ENCODE results near the gene FKBP5.

DNA sequence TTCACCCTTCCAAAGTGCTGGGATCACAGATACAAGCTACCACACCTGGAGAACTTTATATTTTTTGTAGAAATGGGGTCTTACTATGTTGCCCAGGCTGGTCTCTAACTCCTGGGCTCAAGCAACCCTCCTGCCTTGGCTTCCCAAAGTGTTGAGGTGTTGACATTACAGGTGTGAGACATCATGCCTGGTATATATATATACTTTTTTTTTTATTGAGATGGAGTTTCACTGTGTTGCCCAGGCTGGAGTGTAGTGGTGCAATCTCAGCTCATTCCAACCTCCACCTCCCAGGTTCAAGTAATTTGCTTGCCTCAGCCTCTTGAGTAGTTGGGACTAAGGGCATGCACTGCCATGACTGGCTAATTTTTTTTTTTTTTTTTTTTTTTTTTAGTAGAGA, 5.4 kb downstream of the FKBP5 start:
- TF ChIP-seq, protein P1, sequence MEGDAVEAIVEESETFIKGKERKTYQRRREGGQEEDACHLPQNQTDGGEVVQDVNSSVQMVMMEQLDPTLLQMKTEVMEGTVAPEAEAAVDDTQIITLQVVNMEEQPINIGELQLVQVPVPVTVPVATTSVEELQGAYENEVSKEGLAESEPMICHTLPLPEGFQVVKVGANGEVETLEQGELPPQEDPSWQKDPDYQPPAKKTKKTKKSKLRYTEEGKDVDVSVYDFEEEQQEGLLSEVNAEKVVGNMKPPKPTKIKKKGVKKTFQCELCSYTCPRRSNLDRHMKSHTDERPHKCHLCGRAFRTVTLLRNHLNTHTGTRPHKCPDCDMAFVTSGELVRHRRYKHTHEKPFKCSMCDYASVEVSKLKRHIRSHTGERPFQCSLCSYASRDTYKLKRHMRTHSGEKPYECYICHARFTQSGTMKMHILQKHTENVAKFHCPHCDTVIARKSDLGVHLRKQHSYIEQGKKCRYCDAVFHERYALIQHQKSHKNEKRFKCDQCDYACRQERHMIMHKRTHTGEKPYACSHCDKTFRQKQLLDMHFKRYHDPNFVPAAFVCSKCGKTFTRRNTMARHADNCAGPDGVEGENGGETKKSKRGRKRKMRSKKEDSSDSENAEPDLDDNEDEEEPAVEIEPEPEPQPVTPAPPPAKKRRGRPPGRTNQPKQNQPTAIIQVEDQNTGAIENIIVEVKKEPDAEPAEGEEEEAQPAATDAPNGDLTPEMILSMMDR (IDR thresholded peaks at IDR 0.05 in 2 of 3, conservative IDR thresholded peaks at IDR 0.05 in 1 of 3; ENCODE audit: control insufficient read depth in 2 of 3, extremely low read depth in 1 of 3, insufficient read depth in 1 of 3, low read depth in 3 of 3, low read length in 3 of 3): no peak
- TF ChIP-seq POLR2AphosphoS5 (IDR thresholded peaks at IDR 0.05; ENCODE audit: low read length): no peak
- TF ChIP-seq, protein P2, sequence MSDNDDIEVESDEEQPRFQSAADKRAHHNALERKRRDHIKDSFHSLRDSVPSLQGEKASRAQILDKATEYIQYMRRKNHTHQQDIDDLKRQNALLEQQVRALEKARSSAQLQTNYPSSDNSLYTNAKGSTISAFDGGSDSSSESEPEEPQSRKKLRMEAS (IDR thresholded peaks at IDR 0.05; ENCODE audit: low read depth, low read length): no peak
- TF ChIP-seq POLR2A (IDR thresholded peaks at IDR 0.05; ENCODE audit: low read depth, low read length): no peak
- TF ChIP-seq, protein P3, sequence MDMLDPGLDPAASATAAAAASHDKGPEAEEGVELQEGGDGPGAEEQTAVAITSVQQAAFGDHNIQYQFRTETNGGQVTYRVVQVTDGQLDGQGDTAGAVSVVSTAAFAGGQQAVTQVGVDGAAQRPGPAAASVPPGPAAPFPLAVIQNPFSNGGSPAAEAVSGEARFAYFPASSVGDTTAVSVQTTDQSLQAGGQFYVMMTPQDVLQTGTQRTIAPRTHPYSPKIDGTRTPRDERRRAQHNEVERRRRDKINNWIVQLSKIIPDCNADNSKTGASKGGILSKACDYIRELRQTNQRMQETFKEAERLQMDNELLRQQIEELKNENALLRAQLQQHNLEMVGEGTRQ (IDR thresholded peaks at IDR 0.05; ENCODE audit: borderline replicate concordance, low read depth, low read length): no peak
- TF ChIP-seq POLR2AphosphoS2 (IDR thresholded peaks at IDR 0.05; ENCODE audit: low read depth, low read length): no peak

Data from GM12878 (cell line).